Colonic mucosa (tissue), 4 donors: ENCODE data around the gene KDM6A. TPM values are rescaled to one million over a fixed set of nuclear protein-coding genes. Genes with fewer than 3 reads are reported as not detected.

Experiments used
- DNase-seq: peaks from one replicate; pipeline ENCODE4 v3.0.0-alpha.2; 2020
- H3K27ac ChIP-seq: fragments of 200-600 bp; one replicate; pipeline ENCODE4 v1.8.0; 2021
- H3K27me3 ChIP-seq: fragments of 200-600 bp; one replicate; pipeline ENCODE4 v1.8.0; 2021
- H3K36me3 ChIP-seq: fragments of 200-600 bp; one replicate; pipeline ENCODE4 v1.8.0; 2021
- H3K4me1 ChIP-seq: fragments of 200-600 bp; one replicate; pipeline ENCODE4 v1.8.0; 2021; ENCODE audit warnings: mild to moderate bottlenecking
- H3K4me3 ChIP-seq: fragments of 200-600 bp; one replicate; pipeline ENCODE4 v1.8.0; 2021
- H3K9ac ChIP-seq, 2 donors: one replicate each; pipeline ENCODE4 v1.7.0; 2013; ENCODE audit warnings: control low read depth in 2 of 2, low read depth in 2 of 2, low read length in 2 of 2
- H3K9me3 ChIP-seq: fragments of 200-600 bp; one replicate; pipeline ENCODE4 v1.8.0; 2021
- CTCF ChIP-seq: fragments of 200-600 bp; IDR thresholded peaks from one replicate; pipeline ENCODE4 v1.8.0; 2022; ENCODE audit warnings: antibody characterized with exemption, mild to moderate bottlenecking
- intact Hi-C: fragments of 100-400 bp; cut with DNase I; formaldehyde crosslinking; loops from one replicate; pipeline ENCODE4 v1.14.1; 2022
- total RNA-seq, 2 donors: library from RNA; stranded (reverse); fragmentation: NEBNext Ultra II Directional in 1 of 2; extraction: Animal tissue kit (Norgen Biotek cat#: 25700) in 1 of 2; gene quantifications; one replicate each; pipeline ENCODE4 v1.2.1, GENCODE V29; 2021
- donor health status: healthy.
- donor health status: DM: no; HTN: no; CAD: no.
- donor health status: DM: no; HTN: no; CAD: no.

The KDM6A gene
- total RNA-seq, 2 donors from 2014 or later = 31.6 to 45.3 TPM

- Histone ChIP-seq H3K9me3 (no peaks in the 10 kb centered on the region), H3K27ac (no peak overlapping the region), H3K27me3 (no peaks in the 10 kb centered on the region), H3K4me1 (no peaks in the 10 kb centered on the region), H3K4me3 (no peak overlapping the region), H3K9ac (no peak overlapping the region), H3K36me3 (no peaks in the 10 kb centered on the region)
- no peak for TF ChIP-seq CTCF
- no peak for DNase-seq
- intact Hi-C loops = no loop called here
Measured at GRCh38 chrX:44978976-44979375, 106.0 kb downstream of the KDM6A start.

GRCh38 chrX:44980403-44980802, 107.4 kb downstream of the KDM6A start:
- no peaks in the 10 kb centered on the region for H3K27me3 ChIP-seq
- no peak overlapping the region for H3K27ac ChIP-seq
- no peaks in the 10 kb centered on the region for H3K4me1 ChIP-seq
- DNase-seq = no peak
- no peak overlapping the region for H3K9ac ChIP-seq
- no peak for TF ChIP-seq CTCF
- H3K36me3 ChIP-seq = no peaks in the 10 kb centered on the region
- H3K9me3 ChIP-seq = no peaks in the 10 kb centered on the region
- no peak overlapping the region for H3K4me3 ChIP-seq
- intact Hi-C loops = no loop called here

GRCh38 chrX:44980883-44981282, 107.9 kb downstream of the KDM6A start:
- Histone ChIP-seq H3K27me3 (no peaks in the 10 kb centered on the region), H3K4me1 (no peaks in the 10 kb centered on the region), H3K36me3 (no peaks in the 10 kb centered on the region), H3K4me3 (no peak overlapping the region), H3K9me3 (no peaks in the 10 kb centered on the region), H3K9ac (no peak overlapping the region), H3K27ac (no peak overlapping the region)
- no peak for DNase-seq
- intact Hi-C loops = no loop called here
- no peak for TF ChIP-seq CTCF

- no peaks in the 10 kb centered on the region for H3K36me3 ChIP-seq
- intact Hi-C loops = no loop called here
Measured at GRCh38 chrX:44989995-44990770, 117.2 kb downstream of the KDM6A start.

GRCh38 chrX:44992775-44993174, 119.8 kb downstream of the KDM6A start:
- no peak overlapping the region for H3K4me3 ChIP-seq
- H3K9me3 ChIP-seq = no peaks in the 10 kb centered on the region
- H3K27me3 ChIP-seq = no peaks in the 10 kb centered on the region
- no peak for DNase-seq
- no peak for TF ChIP-seq CTCF
- H3K36me3 ChIP-seq = no peaks in the 10 kb centered on the region
- H3K9ac ChIP-seq = no peak overlapping the region
- intact Hi-C loops = no loop called here
- peaks cover 18% of the 10 kb centered on the region for H3K4me1 ChIP-seq
- H3K27ac ChIP-seq = no peak overlapping the region

More at GRCh38 chrX:44989995-44990770, 117.2 kb downstream of the KDM6A start:
- Histone ChIP-seq H3K27me3 (no peaks in the 10 kb centered on the region), H3K9ac (no peak overlapping the region), H3K27ac (no peak overlapping the region), H3K4me3 (no peak overlapping the region), H3K4me1 (peaks cover 3% of the 10 kb centered on the region), H3K9me3 (no peaks in the 10 kb centered on the region)
- no peak for DNase-seq
- no peak for TF ChIP-seq CTCF
